OCI-LY1 (cell line): ENCODE measurements around the gene PDCD10.

Experiments
- CTCF ChIP-seq: fragments of 200-600 bp; sonication (generic), shearing (Covaris generic); IDR thresholded peaks from 2 replicates; pipeline ENCODE4 v1.5.1; 2017; ENCODE audit warnings: mild to moderate bottlenecking, antibody characterized with exemption, low read length, moderate library complexity, mixed read lengths
- EZH2 ChIP-seq: fragments of 200-600 bp; sonication (generic), shearing (Covaris generic); IDR thresholded peaks from 2 replicates; pipeline ENCODE4 v1.8.0; 2017; ENCODE audit warnings: borderline replicate concordance, mixed run types, mild to moderate bottlenecking, antibody characterized with exemption, low read length, moderate library complexity, mixed read lengths

- TF ChIP-seq CTCF (no peak), EZH2 (no peak)
These were observed 15.7 kb upstream of the PDCD10 start for GRCh38 chr3:167750272-167750971.
